NOMO-1 treated with dmso at 0.1 percent for 144 hours (cell line): ENCODE data around the gene GON7.
"Not testable (repeated sequence)": the region's sequence is repeated elsewhere in the genome, so short reads cannot be mapped to it uniquely, and the experiment has no call there.

Experiments used
- DNase-seq: peaks from one replicate; lab custom pipeline; 2025; ENCODE audit not compliant: unreplicated experiment; lab: John Stamatoyannopoulos, UW

Gene GON7

GRCh38 chr14:93206793-93207467 lies at the start of gene GON7, which contains the start of gene UBR7:
Gene GON7, minus strand, starts transcription at chr14:93207065. Its CDS starts 28 bp downstream, at chr14:93207037.
Gene UBR7, plus strand, starts transcription at chr14:93207256. Its CDS starts 36 bp downstream, at chr14:93207292.
- peak; percentile 97 for DNase-seq

GRCh38 chr14:93249128-93249831 lies 42.4 kb upstream of the GON7 start:
- no peak for DNase-seq

GRCh38 chr14:93246534-93246933 lies 39.7 kb upstream of the GON7 start:
- no peak for DNase-seq

- DNase-seq = no peak
Measured at GRCh38 chr14:93245764-93246420, 39.0 kb upstream of the GON7 start.

- DNase-seq = no peak
Measured at GRCh38 chr14:93240678-93241000, 33.8 kb upstream of the GON7 start.

GRCh38 chr14:93239869-93240677 lies 33.2 kb upstream of the GON7 start:
- no peak for DNase-seq

GRCh38 chr14:93234798-93235197 lies 27.9 kb upstream of the GON7 start:
- no peak for DNase-seq

- not testable (repeated sequence) for DNase-seq
Measured at GRCh38 chr14:93233078-93233477, 26.2 kb upstream of the GON7 start.

- DNase-seq = no peak
Measured at GRCh38 chr14:93232159-93232558, 25.3 kb upstream of the GON7 start.

GRCh38 chr14:93231129-93231979 lies 24.5 kb upstream of the GON7 start:
- DNase-seq = no peak

GRCh38 chr14:93230539-93230938 lies 23.7 kb upstream of the GON7 start:
- no peak for DNase-seq

GRCh38 chr14:93228550-93228949 lies 21.7 kb upstream of the GON7 start:
- no peak for DNase-seq

- no peak for DNase-seq
Measured at GRCh38 chr14:93223565-93223964, 16.7 kb upstream of the GON7 start.

GRCh38 chr14:93220509-93220908 lies 13.6 kb upstream of the GON7 start:
- no peak for DNase-seq

GRCh38 chr14:93219103-93219726 lies 12.3 kb upstream of the GON7 start:
- no peak for DNase-seq

GRCh38 chr14:93214598-93214997 lies 7.7 kb upstream of the GON7 start:
- no peak for DNase-seq

GRCh38 chr14:93212432-93212831 lies 5.6 kb upstream of the GON7 start:
- no peak for DNase-seq

- peak; percentile 51 for DNase-seq
Measured at GRCh38 chr14:93207468-93208308, 823 bp upstream of the GON7 start.

- no peak for DNase-seq
Measured at GRCh38 chr14:93201155-93201704, 5.6 kb downstream of the GON7 start.
